Keratinocyte (primary cell): ENCODE results near the gene MAP3K4.

ENCODE experiments used
- EZH2 ChIP-seq: IDR thresholded peaks from one replicate; pipeline ENCODE4 v1.6.1; 2012; ENCODE audit warnings: inconsistent platforms, mild to moderate bottlenecking, low read length, moderate library complexity
- TF ChIP-seq, protein P1 (sequence below), 3 experiments: IDR thresholded peaks in 1 of 3; conservative IDR thresholded peaks in 1 of 3; optimal IDR thresholded peaks in 1 of 3; 2 replicates in 2 of 3; 3 replicates in 1 of 3; pipeline versions ENCODE3 to v1.5.1; 2011; ENCODE audit warnings: low read length in 3 of 3, mild to moderate bottlenecking in 3 of 3, moderate library complexity in 2 of 3, control low read depth in 1 of 3, inconsistent platforms in 1 of 3; ENCODE audit not compliant: insufficient read depth in 2 of 3; ENCODE audit errors: extremely low read depth in 1 of 3

DNA sequence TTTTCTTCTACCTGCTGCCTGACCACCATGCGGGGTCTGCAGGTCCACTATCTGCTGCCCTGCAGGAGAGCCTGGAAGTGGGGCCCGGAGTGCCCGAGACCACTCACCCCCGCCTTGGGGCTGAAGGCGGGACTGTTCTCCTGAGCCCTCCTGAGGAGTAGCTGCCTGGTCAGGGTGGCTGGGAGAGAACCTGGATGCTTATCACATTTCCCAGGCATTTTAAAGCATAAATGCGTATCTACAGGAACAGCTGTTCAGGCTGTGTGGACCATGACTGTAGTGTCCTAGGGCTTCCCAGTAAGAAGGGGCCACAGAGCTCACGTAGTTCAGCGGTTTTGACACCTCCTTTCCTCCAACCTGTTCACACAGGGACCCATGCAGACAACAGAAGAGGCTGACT, 159.0 kb downstream of the MAP3K4 start:
- TF ChIP-seq, protein P1, sequence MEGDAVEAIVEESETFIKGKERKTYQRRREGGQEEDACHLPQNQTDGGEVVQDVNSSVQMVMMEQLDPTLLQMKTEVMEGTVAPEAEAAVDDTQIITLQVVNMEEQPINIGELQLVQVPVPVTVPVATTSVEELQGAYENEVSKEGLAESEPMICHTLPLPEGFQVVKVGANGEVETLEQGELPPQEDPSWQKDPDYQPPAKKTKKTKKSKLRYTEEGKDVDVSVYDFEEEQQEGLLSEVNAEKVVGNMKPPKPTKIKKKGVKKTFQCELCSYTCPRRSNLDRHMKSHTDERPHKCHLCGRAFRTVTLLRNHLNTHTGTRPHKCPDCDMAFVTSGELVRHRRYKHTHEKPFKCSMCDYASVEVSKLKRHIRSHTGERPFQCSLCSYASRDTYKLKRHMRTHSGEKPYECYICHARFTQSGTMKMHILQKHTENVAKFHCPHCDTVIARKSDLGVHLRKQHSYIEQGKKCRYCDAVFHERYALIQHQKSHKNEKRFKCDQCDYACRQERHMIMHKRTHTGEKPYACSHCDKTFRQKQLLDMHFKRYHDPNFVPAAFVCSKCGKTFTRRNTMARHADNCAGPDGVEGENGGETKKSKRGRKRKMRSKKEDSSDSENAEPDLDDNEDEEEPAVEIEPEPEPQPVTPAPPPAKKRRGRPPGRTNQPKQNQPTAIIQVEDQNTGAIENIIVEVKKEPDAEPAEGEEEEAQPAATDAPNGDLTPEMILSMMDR (optimal IDR thresholded peaks at IDR 0.05 in 1 of 3, IDR thresholded peaks at IDR 0.05 in 1 of 3, conservative IDR thresholded peaks at IDR 0.05 in 1 of 3; ENCODE audit: extremely low read depth in 1 of 3, insufficient read depth in 2 of 3, low read length in 3 of 3) = no peak
- no peak for TF ChIP-seq EZH2
